A204.1 (cell line): Measurements from ENCODE around the gene CCDC110.
"Not testable (repeated sequence)": the region's sequence is repeated elsewhere in the genome, so short reads cannot be mapped to it uniquely, and the experiment has no call there.

Source experiments
- FAIRE-seq: peaks from 2 replicates; lab custom pipeline; 2012; peaks lifted over from hg19 to GRCh38; lab: Jason Lieb, UNC

Gene CCDC110

DNA sequence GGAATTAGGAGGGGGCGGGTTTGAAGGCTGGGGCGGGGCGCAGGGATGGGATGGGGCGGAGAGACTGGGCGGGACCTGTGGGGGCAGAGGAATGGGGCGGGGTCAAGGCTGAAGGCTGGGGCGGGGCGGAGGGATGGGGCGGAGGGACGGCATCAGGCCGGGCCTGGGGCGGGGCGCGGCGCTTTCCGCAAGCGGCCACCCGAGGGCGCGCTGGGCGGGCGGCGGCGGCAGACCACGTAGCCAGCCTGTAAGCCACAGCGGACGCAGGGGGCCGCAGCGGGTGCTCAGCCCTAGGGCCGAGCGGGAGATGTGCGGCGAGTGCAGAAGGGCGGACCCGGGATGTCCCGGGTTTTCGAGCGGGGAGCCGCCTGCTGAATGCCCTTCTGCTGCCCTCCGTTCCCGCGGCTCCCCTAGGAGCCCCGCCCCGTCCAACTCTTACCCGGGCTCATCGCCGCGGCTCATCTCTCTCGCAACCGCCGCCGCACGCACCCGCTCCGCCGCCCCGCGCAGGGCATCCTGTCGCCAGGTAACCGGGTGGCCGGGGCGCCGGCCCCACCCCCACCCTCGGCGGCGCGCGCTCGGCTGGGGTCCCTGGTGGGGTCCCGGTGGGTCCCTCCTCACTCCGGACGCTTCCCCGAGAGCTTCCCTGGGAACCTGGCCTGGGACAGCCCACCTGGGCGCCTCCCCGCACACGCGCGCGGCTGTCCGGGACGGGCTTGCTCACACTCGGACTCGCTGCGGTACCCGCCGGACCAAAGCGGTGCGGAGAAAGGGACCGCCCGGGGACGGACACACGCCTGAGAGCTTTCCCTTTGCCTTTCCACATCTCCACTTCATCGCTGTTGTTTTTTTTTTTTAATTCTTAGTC lies at the start of gene CCDC110:
TSS of gene CCDC110 (minus strand) at position 499 of the 868 bp plus-strand sequence. CDS start at position 449, 50 bp downstream.
- FAIRE-seq = no peak

DNA sequence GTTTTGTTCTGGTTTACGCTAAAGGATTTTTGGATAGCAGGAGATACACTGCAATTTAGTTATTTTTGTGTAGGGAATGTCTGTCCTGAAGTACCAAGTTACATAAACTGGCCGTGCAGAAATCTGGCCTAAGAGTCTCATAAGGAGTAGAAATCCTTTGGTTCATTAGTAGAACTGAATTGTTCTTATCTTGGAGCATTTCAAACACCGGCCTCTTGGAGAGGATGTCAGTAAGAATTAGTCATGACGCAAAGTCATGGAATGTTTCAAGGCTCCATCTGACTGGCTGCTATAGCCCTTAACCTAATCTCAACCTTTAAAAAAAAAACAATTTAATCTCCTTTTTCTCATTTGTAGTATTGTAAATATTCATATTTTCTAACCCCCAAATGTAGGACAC lies 48.6 kb upstream of the CCDC110 start:
- no peak for FAIRE-seq

DNA sequence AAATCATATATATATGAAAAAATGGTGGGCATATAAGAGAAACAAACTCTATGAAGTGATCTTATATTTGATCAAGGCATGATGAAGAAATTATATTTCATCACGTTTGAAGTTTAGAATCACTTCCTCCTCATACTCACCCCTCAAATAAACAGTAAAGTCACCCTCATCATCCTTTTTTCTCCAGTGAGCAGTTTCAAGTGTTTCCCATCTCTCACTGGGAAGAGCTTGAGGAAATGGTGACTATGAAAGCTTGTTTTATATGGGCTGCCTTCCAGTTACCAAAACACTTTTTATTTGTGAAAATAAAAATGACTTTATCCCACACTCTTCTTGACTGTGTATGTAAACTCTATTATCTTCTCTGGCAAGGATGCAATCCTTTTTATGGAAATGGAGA lies 47.0 kb upstream of the CCDC110 start:
- no peak for FAIRE-seq

DNA sequence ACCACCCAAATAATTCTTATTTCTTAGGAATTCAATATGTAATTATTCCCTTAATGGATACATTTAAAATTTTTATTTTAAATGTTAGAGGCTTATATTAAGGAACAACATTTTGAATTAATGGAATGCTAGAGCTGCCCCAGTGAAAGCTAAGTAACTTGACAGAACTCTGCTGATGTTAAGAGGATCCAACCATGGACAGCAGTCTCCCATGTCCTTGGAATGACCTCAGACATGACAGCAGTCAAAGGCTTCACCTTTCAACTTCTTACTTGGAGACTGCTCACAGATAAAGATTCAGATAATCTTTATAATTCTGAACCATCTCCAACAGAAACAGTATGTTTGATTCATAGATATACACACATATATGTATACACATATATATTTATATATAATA lies 46.5 kb upstream of the CCDC110 start:
- FAIRE-seq = no peak

DNA sequence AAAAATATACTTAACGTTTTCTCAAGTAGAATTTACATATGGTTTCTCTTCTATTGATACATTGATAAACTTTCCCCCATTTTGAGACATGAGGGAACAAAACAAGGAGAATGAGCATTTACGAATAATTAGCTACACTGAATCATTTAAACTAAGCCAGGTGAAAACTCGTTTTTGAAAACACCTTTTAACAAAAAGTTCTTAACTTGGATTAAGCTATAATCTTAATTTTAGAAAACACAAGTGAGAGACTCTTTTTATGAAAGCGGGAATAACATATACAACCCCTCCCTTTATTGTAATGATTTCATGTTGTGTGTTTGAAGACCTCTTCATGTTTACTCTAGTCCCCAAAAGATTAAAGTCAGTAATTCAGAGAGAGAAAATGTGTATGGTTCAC lies 43.7 kb upstream of the CCDC110 start:
- no peak for FAIRE-seq

DNA sequence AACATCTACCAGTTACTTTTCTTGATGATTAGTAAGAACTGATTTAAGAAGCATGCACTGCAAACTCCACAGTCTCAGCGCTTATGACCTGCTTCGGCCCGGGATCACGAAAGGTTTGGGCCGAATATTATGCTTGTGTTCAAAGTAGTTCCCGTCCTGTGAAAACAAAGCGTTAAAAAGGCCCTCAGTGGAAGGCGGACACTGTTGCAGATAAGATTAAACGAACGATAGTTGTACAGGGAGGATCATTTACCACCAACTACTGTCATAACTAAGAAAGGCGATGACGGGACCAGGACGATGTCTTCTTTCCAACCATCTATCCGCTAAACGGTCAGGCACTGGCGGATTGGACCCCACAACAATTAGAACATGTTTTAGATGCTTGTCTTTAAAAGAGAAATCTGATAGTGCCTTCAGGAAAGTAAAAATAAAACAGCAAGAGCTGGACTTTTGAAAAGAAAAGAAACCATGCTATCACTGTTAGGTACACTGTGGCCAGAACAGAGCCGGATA lies 42.7 kb upstream of the CCDC110 start:
- FAIRE-seq = no peak

DNA sequence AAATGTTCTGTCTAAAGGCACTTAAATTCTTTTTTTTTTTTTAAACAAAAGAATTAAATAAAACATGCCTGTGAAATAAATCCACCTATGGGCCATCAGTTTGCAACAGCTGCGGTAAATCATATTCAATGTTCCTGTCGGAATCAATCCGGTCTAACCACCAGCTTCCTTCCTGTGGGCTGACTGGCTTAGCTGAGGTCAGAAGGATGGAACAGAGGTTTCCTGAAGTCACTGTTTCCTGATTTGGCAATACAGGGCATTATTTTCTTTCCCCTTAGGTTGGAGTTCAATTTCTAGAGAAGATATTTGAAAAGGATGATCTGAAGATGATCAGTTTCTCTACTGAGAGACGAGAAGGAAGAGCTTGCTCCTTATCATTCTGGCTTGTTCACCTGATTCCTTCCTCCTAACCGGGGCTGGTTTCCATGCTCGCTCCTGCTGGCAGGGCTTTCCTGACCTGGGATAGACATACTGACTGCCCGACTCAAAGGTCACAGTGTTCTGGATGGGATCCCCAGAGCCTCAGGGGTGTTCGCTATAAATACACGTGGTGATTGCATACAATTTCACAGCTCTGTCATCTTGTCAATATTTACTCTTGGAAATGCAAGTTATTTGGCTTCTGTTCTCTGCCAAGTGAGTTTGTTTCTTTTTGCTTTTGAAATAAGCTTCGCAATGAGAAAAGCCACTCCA lies 42.1 kb upstream of the CCDC110 start:
- no peak for FAIRE-seq

DNA sequence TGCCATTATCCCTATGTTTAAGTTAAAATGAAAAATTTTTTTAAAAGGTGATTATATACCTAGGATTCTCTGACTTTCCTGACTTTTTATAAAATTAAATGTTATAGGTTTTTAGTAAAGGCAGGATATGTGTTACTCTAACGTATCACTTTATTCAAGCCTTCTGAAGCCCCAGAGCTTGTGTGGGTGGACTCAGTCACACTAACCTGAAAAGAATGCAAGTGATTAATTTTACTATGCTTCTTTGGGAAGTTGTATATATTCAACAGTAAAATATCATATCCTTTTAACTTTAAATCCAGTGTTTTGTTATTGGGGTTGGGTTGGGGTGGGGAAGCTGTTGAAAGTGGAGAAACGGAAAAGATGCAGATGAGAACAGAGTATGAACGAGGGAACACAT lies 41.0 kb upstream of the CCDC110 start:
- no peak for FAIRE-seq

DNA sequence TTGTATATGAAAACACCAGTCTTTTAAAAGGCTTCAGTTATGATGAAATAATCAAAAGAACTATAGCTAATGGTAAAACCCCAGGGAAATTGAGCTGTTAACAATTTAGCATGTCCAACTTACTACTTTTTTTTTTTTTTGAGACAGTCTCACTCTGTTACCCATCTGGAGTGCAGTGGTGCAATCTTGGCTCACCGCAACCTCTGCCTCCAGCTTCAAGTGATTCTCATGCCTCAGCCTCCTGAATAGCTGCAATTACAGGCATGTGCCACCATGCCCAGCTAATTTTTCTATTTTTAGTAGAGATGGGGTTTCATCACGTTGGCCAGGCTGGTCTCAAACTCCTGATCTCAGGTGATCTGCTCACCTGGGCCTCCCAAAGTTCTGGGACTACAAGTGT lies 39.7 kb upstream of the CCDC110 start:
- FAIRE-seq = not testable (repeated sequence)

DNA sequence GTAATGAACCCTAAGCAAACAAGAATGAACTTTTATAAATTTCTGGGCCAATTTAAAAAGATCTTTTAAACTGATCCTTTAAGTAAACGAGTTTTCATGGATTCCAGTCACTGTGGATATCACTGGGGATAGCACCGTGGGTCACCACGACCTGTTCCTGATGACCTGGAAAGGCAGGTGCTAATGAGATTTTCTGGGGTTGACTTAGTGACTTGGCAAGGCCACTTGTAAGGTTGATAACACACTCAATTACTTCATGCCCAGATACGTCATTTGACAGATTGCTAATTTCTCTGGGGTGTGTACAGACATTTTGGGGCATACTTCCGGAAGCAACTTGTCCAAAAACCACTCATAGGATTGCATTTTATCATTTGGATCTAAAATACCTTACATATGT lies 39.3 kb upstream of the CCDC110 start:
- no peak for FAIRE-seq

DNA sequence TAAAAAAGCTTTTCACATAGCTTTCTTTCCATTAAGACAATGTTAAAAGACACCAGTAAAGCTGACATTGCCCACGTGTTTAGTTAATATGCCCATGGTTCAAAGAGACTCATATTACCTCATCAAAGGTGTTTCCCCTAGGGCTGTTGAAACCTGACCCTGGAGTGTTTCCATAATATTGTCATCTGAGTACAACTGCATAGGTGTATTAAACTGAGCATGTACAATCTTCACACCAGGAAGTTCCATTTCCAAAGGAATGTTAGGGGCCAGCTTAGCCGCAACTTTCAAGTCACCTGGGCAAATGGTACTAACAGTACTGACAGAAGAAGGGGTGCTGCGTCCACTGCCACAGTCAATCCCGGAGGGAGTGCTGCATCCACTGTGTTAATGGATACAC lies 36.6 kb upstream of the CCDC110 start:
- no peak for FAIRE-seq

DNA sequence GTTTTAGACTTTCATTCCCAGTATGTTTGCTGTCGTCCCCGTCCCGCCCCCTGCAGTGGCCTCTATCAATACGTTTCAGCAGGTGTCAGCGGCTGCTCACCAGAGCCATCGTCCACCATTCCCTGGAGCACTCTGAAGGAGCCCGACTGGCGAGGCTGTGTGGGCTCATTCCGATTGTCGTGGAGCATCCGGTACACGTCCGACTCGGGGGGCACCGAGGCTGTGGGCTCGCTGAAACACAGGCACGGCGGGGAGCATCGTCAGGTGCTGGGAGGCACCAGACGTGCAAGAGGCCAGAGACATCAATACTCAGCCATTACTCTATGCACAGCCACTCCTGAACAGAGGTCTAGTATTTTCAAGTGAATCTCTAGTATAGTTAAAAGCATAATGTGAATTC lies 34.9 kb upstream of the CCDC110 start:
- no peak for FAIRE-seq

DNA sequence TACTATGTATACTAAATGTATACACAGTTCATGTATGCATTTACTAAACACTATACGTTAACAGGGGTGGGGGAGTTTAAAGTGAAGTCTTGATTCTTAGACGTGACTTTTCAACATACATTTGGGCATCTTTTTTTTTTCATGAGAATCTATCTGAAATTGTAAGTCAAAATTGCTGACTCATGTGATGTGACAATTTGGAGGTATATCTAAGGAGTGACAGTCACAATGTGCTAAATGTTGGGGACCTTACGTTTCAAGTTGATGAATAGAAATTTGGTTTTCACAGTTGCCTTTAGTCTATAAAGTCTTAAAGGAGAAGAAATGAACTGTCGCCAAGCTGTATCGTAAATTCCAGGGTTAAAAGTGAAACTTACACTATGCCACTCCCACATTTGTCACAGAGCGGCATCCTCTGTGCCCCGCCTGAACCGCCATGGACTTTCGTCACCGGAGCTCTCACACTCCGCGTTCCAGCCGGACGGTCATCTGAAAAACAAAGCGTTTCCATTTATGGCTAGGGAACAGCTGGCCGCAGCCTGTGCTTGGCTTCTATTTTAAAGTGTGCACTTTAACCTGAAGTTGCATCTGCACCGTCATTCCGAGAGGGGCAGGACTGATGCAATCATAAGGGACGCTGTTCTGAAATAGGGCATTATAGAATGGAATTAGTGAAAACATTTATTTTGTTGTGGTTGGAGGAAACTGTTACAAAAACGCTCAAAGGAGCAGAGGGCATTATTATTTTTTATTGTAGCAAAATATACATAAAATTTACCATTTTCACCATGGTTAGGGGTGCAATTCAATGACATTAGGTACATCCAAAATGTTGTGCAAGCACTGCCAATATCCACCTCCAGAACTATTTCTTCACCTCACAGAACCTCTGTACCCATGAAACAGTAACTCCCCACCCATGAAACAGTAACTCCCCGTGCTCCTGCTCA lies 32.8 kb upstream of the CCDC110 start:
- no peak for FAIRE-seq

DNA sequence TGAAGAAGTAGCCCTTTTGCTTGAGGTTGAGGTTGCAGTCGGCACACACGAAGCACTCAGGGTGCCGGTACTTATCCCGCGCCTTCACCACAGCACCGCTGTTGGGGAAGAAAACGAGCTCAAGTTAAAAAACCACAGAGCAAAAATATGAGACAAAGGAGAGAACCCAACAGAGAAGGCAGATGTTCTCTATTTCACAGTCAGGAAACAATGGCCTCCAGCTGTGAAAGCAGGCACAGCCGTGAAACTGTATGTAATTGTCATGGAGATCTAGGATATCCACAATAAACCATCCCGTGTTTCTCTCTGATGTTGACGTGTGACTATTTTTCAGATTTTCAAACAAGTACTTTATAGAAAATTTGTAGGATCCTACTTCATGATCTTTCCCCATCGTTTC lies 30.9 kb upstream of the CCDC110 start:
- no peak for FAIRE-seq

DNA sequence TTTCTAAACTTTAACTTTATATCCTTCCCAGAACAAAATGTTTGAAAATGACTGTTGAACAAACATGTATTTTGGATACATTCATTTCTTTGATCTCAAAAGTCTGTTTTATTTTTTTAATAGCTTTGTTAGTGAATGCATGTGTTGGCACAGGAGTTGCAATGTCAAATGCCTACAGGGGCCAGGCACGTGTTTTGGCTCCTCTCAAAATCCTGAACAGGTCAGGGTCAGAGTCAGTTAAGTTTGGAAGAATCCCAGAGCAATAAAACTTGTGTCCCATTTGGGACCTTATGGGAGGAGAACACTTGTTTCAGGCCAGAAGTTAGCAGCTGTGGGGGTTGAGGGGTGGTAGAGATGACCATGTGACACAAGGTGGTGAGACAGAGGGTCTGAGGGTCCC lies 29.0 kb upstream of the CCDC110 start:
- FAIRE-seq = no peak

DNA sequence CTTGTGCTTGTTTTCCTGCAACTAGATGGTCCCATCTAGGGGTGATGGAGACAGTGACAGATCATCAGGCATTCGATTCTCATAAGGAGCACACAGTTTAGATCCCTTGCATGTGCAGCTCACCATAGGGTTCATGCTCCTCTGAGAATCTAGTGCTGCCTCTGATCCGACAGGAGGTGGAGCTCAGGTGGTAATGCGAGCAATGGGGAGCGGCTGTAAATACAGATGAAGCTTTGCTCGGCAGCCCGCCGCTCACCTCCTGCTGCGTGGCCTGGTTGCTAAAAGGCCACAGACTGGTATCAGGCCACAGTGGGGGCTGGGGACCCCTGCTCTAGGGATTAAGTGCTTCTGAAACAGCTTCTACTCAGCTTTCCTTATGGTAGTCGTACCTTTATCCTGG lies 28.5 kb upstream of the CCDC110 start:
- FAIRE-seq = no peak

DNA sequence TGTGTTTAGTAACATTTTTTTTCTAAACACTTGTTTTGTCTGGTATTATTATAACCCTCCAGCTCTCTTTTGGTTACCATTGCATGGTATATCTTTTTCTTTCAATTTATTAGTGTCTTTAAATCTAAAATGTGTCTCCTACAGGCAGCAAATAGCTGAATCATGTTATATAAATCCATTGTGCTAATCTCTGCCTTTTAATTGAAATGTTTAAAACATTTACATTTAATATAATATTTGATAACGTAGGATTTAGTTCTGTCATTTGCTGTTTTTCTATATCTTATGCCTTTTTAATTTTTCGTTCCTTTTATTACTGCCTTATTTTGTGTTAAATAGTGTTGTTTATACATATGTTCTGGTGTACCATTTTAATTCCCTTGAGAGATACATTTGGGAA lies 17.1 kb upstream of the CCDC110 start:
- FAIRE-seq = no peak

DNA sequence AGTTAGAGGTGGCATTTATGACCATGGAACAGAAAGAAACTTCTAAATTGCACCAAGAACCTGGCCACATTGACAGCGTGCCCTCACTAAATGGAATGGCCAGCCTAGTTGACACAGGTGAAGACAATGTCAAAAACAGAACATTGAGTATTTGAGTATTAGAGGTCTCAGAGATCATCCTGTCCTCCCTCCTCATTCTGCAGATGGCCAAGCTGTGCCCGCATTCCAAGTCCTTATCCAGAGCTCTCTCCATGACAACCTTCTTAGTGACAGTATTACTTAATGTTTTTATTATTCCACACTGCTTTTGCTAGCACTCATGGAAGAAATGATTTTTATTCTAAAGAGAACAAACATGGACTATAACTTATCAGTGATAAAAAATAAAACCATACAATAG lies 9.9 kb upstream of the CCDC110 start:
- no peak for FAIRE-seq

DNA sequence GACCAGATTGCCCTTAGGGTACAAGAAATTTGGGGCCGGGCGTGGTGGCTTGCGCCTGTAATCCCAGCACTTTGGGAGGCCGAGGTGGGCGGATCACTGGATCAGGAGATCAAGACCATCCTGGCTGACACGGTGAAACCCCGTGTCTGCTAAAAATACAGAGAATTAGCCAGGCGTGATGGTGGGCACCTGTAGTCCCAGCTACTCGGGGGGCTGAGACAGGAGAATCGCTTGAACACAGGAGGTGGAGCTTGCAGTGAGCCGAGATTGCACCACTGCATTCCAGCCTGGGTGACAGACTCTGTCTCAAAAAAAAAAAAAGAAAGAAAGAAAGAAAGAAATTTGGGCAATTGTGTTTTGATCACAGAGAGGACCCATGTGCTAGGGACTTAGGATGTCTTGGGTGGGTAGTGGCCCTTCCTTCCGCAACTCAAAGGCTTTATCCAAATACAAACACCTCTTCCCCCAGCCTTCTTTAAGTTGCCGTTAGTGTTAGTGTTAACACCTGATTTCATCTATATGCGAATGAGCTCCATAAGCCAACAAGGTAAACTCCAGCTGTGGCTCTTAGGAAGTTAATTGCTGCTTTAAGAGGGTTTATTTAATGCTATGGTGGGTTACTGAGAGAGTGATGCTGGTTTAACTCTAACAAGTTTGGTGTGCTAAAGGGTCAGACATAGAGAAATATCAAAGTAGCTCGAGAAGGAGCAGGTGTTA lies 8.6 kb upstream of the CCDC110 start:
- FAIRE-seq = no peak

DNA sequence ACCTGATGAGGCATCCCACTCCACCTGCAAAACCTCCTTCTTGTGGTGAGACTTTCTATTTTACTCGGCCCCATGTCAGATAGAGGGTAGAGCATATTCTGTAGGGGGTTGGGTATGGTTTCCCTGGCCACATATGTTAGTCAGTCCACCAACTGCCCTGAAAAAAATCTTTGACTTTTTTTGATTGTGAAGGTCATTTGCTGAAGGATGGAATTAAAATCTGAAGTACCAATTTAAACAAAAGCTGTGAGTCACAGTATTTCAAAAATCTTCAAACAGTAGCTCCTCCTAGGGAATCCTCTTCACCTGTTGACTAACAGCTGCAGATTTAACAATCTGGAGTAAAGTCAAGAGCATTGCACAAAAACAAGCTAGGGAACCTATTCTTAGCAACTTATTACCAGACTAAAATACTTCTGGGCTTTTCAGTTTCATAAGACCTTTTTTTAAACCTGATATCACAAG lies 8.0 kb upstream of the CCDC110 start:
- no peak for FAIRE-seq

DNA sequence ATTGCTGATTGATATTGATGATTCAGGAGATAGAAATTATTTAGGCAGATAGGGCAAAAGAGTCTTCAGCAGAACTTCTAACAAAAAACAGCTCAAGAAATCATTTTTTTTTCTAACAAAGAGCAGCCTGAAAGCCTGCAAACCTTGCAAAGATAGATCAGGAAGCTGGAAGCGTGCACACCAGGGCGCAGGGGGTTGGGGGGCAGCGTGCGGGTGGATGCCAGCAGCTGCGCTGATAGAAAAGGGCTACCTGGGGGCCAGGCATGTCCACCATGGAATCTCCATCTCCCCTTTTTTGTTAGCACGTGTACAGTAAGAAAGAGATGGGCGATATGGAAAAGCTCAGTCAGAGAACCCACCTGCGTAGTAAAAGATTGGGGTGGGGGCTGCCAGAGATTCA lies 1.7 kb upstream of the CCDC110 start:
- FAIRE-seq = no peak

DNA sequence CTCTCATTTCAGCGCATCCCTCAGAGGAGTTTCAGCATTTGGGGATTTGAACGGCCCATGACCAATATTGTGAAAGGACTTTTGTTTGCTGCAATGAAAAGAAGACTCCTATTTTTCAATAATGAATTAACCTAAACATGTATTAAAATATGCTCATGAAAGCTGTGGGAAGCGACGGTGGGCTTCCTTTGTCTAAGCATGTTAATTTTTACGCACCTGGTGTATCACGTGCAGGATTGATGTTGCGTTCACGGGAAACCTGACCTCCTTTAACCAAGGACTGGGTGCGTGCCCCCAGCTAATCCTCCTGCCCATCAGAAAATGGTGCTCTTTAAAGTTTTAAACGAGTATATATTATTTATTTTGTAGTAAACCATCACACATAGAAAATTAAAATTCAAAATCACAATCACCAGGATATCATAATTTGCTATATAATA lies 590 bp upstream of the CCDC110 start:
- no peak for FAIRE-seq
